Gastrocnemius medialis (tissue), 4 donors: ENCODE results near the gene ERC2. TPM values are rescaled to one million over a fixed set of nuclear protein-coding genes. Genes with fewer than 3 reads are reported as not detected.

Experiments
- ATAC-seq, 2 donors: fragments of 150-250 bp; one replicate each; pipeline ENCODE4 v1.9.1; 2016
- DNase-seq, 2 donors: peaks; one replicate each; pipeline ENCODE4 v3.0.0-alpha.2; 2019
- H3K27ac ChIP-seq, 4 donors: fragments of 200-600 bp; sonication (generic); 1 replicate in 1 of 4; 2 replicates in 3 of 4; pipeline ENCODE4 v1.5.1; 2016 to 2018; ENCODE audit warnings: mild to moderate bottlenecking in 2 of 4, moderate library complexity in 1 of 4
- H3K27me3 ChIP-seq, 3 donors: fragments of 200-600 bp; sonication (generic) in 2 of 3; 1 replicate in 1 of 3; 2 replicates in 2 of 3; pipeline versions ENCODE4 v1.5.1 to v1.6.0; 2016 to 2019; ENCODE audit warnings: mild to moderate bottlenecking in 1 of 3, moderate library complexity in 1 of 3
- H3K36me3 ChIP-seq, 2 donors: fragments of 200-600 bp; sonication (generic) in 1 of 2; one replicate each; pipeline ENCODE4 v1.5.1; 2017 to 2018
- H3K4me1 ChIP-seq, 2 donors: fragments of 200-600 bp; sonication (generic) in 1 of 2; one replicate each; pipeline ENCODE4 v1.5.1; 2016 to 2017; ENCODE audit warnings: mild to moderate bottlenecking in 2 of 2
- H3K4me3 ChIP-seq, 4 donors: fragments of 200-600 bp; sonication (generic) in 3 of 4; 1 replicate in 1 of 4; 2 replicates in 3 of 4; pipeline ENCODE4 v1.5.1; 2016 to 2019; ENCODE audit warnings: mild to moderate bottlenecking in 2 of 4
- H3K9me3 ChIP-seq, 3 donors: fragments of 200-600 bp; sonication (generic) in 2 of 3; 1 replicate in 1 of 3; 2 replicates in 2 of 3; pipeline ENCODE4 v1.5.1; 2016 to 2019
- POLR2A ChIP-seq, 2 donors: fragments of 450-650 bp; IDR thresholded peaks; one replicate each; pipeline ENCODE4 v1.6.1; 2017; ENCODE audit warnings: antibody characterized with exemption in 2 of 2, mild to moderate bottlenecking in 2 of 2, moderate library complexity in 2 of 2
- in situ Hi-C, 4 donors: fragments of 200-750 bp; cut with MboI; loops; one replicate each; pipeline versions ENCODE4 v1.15.0 to v1.8.0; 2017; ENCODE audit warnings: low sequenced_read_pairs in 4 of 4
- intact Hi-C: fragments of 100-400 bp; cut with DNase I; formaldehyde crosslinking; loops from one replicate; pipeline ENCODE4 v1.15.1; 2023; ENCODE audit warnings: low total_unique reads
- total RNA-seq, 4 donors: library from RNA; depleted of rRNA; stranded (reverse); fragments of >200 nt; gene quantifications; one replicate each; pipeline versions ENCODE4 v1.1.0 to v1.2.3, GENCODE V29; 2016
- TF ChIP-seq, protein P1 (sequence below), 5 experiments: fragments of 450-650 bp in 3 of 5; fragments of 200-600 bp in 2 of 5; sonication (generic) in 2 of 5; IDR thresholded peaks in 4 of 5; conservative IDR thresholded peaks in 1 of 5; 1 replicate in 4 of 5; 2 replicates in 1 of 5; pipeline ENCODE4 v1.5.1; 2016 to 2019; ENCODE audit warnings: antibody characterized with exemption in 5 of 5, mild to moderate bottlenecking in 3 of 5, moderate library complexity in 3 of 5

The ERC2 gene
- total RNA-seq, 4 donors from 2014 or later = not detected

GRCh38 chr3:55882006-55882405 lies 586.3 kb downstream of the ERC2 start:
- in situ Hi-C loops = no loop called here

GRCh38 chr3:55880357-55880756 lies 587.9 kb downstream of the ERC2 start:
- DNase-seq = no peak
- no peak for ATAC-seq
- in situ Hi-C loops = no loop called here

More at GRCh38 chr3:55882006-55882405, 586.3 kb downstream of the ERC2 start:
- DNase-seq = no peak
- H3K9me3 ChIP-seq = no peaks in the 10 kb centered on the region
- intact Hi-C loops = no loop called here
- no peak overlapping the region for H3K4me3 ChIP-seq
- no peak for TF ChIP-seq POLR2A (IDR thresholded peaks at IDR 0.05)
- TF ChIP-seq, protein P1, sequence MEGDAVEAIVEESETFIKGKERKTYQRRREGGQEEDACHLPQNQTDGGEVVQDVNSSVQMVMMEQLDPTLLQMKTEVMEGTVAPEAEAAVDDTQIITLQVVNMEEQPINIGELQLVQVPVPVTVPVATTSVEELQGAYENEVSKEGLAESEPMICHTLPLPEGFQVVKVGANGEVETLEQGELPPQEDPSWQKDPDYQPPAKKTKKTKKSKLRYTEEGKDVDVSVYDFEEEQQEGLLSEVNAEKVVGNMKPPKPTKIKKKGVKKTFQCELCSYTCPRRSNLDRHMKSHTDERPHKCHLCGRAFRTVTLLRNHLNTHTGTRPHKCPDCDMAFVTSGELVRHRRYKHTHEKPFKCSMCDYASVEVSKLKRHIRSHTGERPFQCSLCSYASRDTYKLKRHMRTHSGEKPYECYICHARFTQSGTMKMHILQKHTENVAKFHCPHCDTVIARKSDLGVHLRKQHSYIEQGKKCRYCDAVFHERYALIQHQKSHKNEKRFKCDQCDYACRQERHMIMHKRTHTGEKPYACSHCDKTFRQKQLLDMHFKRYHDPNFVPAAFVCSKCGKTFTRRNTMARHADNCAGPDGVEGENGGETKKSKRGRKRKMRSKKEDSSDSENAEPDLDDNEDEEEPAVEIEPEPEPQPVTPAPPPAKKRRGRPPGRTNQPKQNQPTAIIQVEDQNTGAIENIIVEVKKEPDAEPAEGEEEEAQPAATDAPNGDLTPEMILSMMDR (IDR thresholded peaks at IDR 0.05 in 4 of 5, conservative IDR thresholded peaks at IDR 0.05 in 1 of 5) = no peak
- ATAC-seq = no peak
- H3K36me3 ChIP-seq = no peaks in the 10 kb centered on the region
- no peaks in the 10 kb centered on the region for H3K4me1 ChIP-seq
- H3K27ac ChIP-seq = no peak overlapping the region
- no peaks in the 10 kb centered on the region for H3K27me3 ChIP-seq

DNA sequence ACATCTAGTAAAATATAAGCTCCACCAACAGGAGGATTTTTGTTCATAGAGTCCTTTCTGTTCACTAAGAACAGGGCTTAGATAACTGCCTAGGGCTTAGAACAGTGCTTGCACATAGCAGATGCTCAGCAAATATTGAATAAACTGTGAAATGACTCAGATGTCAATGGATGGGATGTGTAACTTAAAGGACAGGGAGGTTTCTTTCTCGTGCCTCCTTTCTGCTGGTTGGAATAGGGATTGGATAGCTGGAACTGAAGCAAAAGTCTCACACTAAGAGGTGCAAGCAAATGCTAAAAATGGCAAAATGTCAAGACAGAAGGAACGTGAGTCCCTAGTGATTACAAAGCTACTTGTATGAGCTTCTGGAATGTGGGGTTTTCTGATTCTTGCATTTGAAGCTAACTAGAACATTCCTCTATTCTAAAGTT lies 588.4 kb downstream of the ERC2 start:
- Histone ChIP-seq H3K4me3 (no peak overlapping the region), H3K27me3 (no peaks in the 10 kb centered on the region), H3K36me3 (no peaks in the 10 kb centered on the region), H3K9me3 (no peaks in the 10 kb centered on the region), H3K27ac (no peak overlapping the region), H3K4me1 (no peaks in the 10 kb centered on the region)
- DNase-seq = no peak
- in situ Hi-C loops = no loop called here
- no peak for ATAC-seq
- intact Hi-C loops = no loop called here
- TF ChIP-seq POLR2A (IDR thresholded peaks at IDR 0.05) = no peak
- TF ChIP-seq, protein P1 (IDR thresholded peaks at IDR 0.05 in 4 of 5, conservative IDR thresholded peaks at IDR 0.05 in 1 of 5) = no peak

More at GRCh38 chr3:55880357-55880756, 587.9 kb downstream of the ERC2 start:
- H3K4me3 ChIP-seq = no peak overlapping the region
- intact Hi-C loops = no loop called here
- H3K9me3 ChIP-seq = no peaks in the 10 kb centered on the region
- H3K27ac ChIP-seq = no peak overlapping the region
- H3K27me3 ChIP-seq = no peaks in the 10 kb centered on the region
- H3K36me3 ChIP-seq = no peaks in the 10 kb centered on the region
- TF ChIP-seq POLR2A (IDR thresholded peaks at IDR 0.05) = no peak
- TF ChIP-seq, protein P1 (IDR thresholded peaks at IDR 0.05 in 4 of 5, conservative IDR thresholded peaks at IDR 0.05 in 1 of 5) = no peak
- no peaks in the 10 kb centered on the region for H3K4me1 ChIP-seq

DNA sequence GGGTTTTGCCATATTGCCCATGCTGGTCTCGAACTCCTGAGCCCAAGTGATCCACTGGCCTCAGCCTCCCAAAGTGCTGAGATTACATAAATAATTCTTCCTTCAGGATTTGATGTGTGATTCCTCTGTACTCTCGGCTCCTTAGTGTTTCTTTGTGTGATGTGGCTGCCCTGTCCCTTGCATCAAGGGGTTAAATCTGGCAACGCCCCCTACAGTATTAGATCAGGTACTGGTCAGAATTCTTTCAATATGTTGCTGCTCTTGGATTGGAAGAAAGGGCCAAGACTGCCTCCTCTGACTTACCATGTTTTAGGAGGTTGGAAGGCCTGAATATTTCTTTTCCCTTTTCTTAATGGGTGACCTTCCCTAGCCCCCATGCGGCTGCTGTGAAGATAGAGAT lies 590.6 kb downstream of the ERC2 start:
- intact Hi-C loops (no loop called here), in situ Hi-C loops (no loop called here)
- ATAC-seq = no peak
- Histone ChIP-seq H3K27me3 (no peaks in the 10 kb centered on the region), H3K4me1 (no peaks in the 10 kb centered on the region), H3K36me3 (no peaks in the 10 kb centered on the region), H3K27ac (no peak overlapping the region), H3K9me3 (no peaks in the 10 kb centered on the region), H3K4me3 (no peak overlapping the region)
- TF ChIP-seq POLR2A (IDR thresholded peaks at IDR 0.05) = no peak
- TF ChIP-seq, protein P1 (IDR thresholded peaks at IDR 0.05 in 4 of 5, conservative IDR thresholded peaks at IDR 0.05 in 1 of 5) = no peak
- DNase-seq = no peak

DNA sequence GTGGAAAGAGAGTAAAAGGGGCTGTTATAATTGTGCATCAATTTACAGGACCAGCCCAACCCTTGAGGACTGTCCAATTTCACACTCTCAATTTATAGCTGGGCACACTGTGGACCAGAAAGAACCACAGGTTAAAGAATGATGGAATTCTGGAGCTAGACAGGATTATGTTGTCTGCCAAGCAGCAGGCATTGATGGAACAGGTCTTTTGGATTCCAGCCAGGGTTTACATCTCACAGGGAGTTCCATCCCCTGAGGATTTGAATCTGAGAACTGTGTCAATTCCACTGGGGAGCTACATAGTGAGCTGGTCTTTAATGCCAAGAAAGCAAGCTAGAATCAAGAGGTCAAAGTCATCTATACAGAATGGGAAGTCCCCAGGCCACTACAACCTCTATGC lies 591.7 kb downstream of the ERC2 start:
- in situ Hi-C loops (no loop called here), intact Hi-C loops (no loop called here)
- H3K9me3 ChIP-seq = no peaks in the 10 kb centered on the region
- ATAC-seq (no peak), DNase-seq (no peak)
- H3K27ac ChIP-seq = no peak overlapping the region
- no peak overlapping the region for H3K4me3 ChIP-seq
- TF ChIP-seq, protein P1 (IDR thresholded peaks at IDR 0.05 in 4 of 5, conservative IDR thresholded peaks at IDR 0.05 in 1 of 5) = no peak
- no peak for TF ChIP-seq POLR2A (IDR thresholded peaks at IDR 0.05)
- no peaks in the 10 kb centered on the region for H3K4me1 ChIP-seq
- H3K27me3 ChIP-seq = no peaks in the 10 kb centered on the region
- no peaks in the 10 kb centered on the region for H3K36me3 ChIP-seq
